Measurements from ENCODE around the gene UGT1A1. TPM values are rescaled to one million over a fixed set of nuclear protein-coding genes. Genes with fewer than 3 reads are reported as not detected.

UGT1A1 gene
- total and polyA plus RNA-seq, 12 donors, result not detected

- H3K9me3 ChIP-seq, result no peaks in the 10 kb centered on the region
- peaks cover 0 to 6% (median 0%) of the 10 kb centered on the region in 7 donors for H3K27me3 ChIP-seq
- TF ChIP-seq CTCF (IDR thresholded peaks at IDR 0.05), result no peak
- H3K4me1 ChIP-seq, result no peaks in the 10 kb centered on the region
- DNase-seq, result no peak
- no peaks in the 10 kb centered on the region for H3K36me3 ChIP-seq
- H3K4me3 ChIP-seq, result no peak overlapping the region
- H3K27ac ChIP-seq, result no peak overlapping the region
- ATAC-seq, result no peak
- 81 to 86% methylated on average over 7 of the region's 7 CpGs for WGBS, 2 donors
- intact Hi-C loops (cut with DNase I), result no loop called here
Measured at GRCh38 chr2:233756429-233757081, 3.5 kb upstream of the UGT1A1 start.

GRCh38 chr2:233758141-233758540, 1.9 kb upstream of the UGT1A1 start:
- Histone ChIP-seq H3K4me3 (no peak overlapping the region), H3K27me3 (peaks cover 0 to 10% (median 0%) of the 10 kb centered on the region in 7 donors), H3K9me3 (no peaks in the 10 kb centered on the region), H3K36me3 (no peaks in the 10 kb centered on the region), H3K27ac (no peak overlapping the region), H3K4me1 (no peaks in the 10 kb centered on the region)
- no peak for ATAC-seq
- DNase-seq, result no peak
- TF ChIP-seq CTCF (IDR thresholded peaks at IDR 0.05), result no peak
- intact Hi-C loops (cut with DNase I), result no loop called here

- no peak for TF ChIP-seq CTCF (IDR thresholded peaks at IDR 0.05)
- 80 to 81% methylated on average over 2 of the region's 2 CpGs for WGBS, 2 donors
Measured at GRCh38 chr2:233758849-233759248, 1.2 kb upstream of the UGT1A1 start.

GRCh38 chr2:233761040-233761769, 1.1 kb downstream of the UGT1A1 start:
- Histone ChIP-seq H3K4me3 (no peak overlapping the region), H3K27ac (no peak overlapping the region), H3K36me3 (no peaks in the 10 kb centered on the region), H3K4me1 (no peaks in the 10 kb centered on the region), H3K9me3 (no peaks in the 10 kb centered on the region), H3K27me3 (peaks cover 0 to 28% (median 3%) of the 10 kb centered on the region in 7 donors)
- no peak for TF ChIP-seq CTCF (IDR thresholded peaks at IDR 0.05)
- no peak for ATAC-seq
- 73 to 75% methylated on average over 4 of the region's 4 CpGs for WGBS, 2 donors
- no peak for DNase-seq
- intact Hi-C loops (cut with DNase I), result no loop called here

More at GRCh38 chr2:233758849-233759248, 1.2 kb upstream of the UGT1A1 start:
- Histone ChIP-seq H3K9me3 (no peaks in the 10 kb centered on the region), H3K4me3 (no peak overlapping the region), H3K36me3 (no peaks in the 10 kb centered on the region), H3K27me3 (peaks cover 0 to 9% (median 0%) of the 10 kb centered on the region in 7 donors), H3K4me1 (no peaks in the 10 kb centered on the region), H3K27ac (no peak overlapping the region)
- ATAC-seq (no peak), DNase-seq (no peak)
- intact Hi-C loops (cut with DNase I), result no loop called here

Measured in heart right ventricle (tissue), 16 donors.